ENCODE measurements around the gene GSTT2B.
"Not testable (repeated sequence)": the region's sequence is repeated elsewhere in the genome, so short reads cannot be mapped to it uniquely, and the experiment has no call there.

The GSTT2B gene

GRCh38 chr22:23961084-23961771 is at the start of gene GSTT2B:
Gene GSTT2B (minus strand): TSS chr22:23961195. CDS start chr22:23961131, 64 bp downstream.
- not testable (repeated sequence) for DNase-seq

GRCh38 chr22:24010018-24010391 is 49.0 kb upstream of the GSTT2B start:
- DNase-seq = no peak

DNA sequence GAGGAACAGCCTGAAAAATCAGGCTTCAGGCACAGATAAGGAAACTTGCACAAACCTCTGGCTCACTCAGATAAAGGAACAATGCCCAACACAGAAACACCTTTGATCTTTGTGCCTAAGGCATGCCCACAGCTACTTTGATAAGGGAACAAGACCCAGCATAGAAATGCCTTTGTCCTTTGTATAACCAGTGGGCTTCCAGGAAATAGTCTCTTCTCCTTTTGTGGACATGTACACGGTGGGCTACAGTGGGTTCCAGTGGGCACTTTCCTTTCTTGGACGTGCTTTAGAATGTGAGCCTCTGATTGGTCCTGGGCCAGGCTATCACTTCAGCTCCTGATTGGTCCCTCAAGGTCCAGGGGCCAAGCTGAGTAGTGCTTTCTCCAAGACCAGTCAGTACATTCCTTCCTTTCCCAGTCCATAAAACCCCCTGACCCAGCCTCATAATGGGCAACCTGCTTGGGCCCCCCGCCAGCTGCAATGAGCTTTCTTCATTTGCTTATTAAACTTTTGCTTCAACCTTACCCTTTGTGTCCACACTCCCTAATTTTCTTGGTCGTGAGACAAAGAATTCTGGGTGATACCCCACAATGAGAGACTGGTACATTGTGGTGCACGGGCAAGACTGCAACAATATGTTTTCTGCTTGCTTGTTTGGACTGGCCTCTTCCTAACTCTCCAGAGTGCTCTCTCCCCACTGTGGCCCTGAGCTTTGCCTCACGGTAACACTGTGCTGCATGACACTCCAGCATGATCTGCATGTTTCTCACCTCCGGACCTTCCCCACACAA is 48.4 kb upstream of the GSTT2B start:
- DNase-seq = no peak

- no peak for DNase-seq
Measured at GRCh38 chr22:24008381-24009226, 47.6 kb upstream of the GSTT2B start.

DNA sequence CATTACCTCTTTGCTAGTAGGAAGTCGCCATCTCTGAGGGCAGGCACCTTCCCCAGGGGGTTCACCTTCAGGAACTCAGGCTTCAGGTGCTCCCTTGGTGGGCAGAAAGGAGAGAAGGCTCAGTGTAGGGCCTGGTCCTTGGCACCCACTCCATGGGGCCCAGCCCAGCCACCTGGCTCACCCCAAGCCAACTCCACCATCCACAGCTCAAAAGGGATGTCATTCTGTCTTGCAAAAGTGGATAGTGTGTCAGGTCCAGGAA is 47.0 kb upstream of the GSTT2B start:
- DNase-seq = no peak

DNA sequence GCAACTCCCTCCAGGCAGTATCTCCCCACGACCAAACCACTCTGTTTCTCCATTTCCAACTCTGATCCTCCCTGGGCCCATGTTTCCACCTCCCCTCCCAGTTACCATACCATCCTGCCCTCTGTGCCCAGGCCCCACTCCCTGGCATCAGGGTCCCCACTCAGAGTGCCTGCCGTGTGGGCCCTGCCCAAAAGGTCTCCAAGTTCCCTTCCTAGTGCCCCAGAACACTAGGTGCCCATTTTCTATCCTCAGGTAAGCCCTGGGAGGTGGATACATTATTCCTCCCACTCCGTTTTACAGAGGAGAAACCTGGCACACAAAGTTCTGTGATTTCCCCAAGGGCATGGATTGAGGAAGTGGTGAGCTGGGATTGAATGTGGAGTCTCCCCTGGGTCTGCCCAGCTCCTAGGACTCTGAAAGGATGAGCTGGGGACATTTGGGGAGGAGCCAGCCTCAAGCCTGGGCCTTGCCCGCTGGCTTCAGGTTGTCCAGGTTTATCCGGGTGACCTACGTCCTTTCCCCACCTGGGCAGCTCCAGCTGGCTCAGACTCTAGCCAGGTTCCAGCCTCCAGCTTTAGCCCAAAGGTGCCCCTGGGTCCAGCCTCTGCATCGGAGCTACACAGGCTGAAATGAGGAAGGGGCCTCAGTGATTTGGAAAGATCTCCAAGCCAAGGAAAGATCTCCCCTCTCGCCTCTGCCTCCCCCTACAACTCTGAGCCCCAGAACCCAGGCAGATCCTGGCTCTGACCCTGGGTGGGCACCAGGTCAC is 46.4 kb upstream of the GSTT2B start:
- DNase-seq = no peak

DNA sequence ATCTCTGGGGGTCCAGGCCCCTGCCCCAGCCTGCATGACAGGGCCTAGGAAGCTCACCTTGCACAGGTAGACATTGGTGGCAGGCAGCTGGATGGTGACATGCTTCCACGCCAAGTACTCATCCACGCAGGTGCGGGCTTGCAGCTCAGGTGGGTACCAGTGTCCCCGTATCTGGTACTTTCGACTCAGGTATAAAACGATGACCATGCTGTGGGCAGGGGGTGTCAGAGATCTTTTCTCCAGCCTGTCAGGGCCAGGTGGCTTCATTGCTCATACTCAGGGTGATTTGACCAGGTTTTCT is 45.9 kb upstream of the GSTT2B start:
- DNase-seq = no peak

DNA sequence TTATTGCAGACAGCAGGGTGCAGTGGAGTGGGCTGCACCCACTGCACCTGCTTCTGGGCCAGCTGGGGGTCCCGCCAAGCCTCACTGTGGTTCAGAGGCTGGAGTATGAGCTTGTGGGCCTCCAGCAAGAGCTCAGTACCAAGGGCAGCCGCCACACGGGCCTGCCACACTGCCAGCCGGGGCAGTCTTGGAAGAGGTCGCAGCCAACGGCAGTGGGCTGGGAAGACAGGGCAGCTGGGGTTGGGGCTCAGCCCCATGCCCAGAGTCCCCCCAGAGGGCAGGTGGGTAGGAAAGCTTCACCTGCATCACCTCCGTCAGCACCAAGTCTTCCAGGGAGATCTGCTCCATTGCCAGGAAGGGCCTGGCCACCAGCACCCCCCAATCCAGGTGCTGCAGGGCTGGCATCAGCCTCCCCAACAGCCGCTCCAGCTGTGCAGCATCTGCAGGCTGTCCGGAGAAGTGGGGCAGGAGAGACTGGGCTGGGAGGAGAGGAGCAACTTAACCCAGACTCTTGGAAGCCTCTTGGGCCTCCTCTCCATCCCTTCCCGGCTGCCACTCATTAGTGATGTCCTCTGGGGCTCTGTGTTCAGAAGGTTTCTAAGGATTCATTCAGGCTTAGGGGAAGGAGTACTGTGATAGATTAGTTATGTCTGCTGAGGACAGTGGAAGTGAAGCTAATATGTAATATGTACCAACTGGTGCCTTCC is 45.4 kb upstream of the GSTT2B start:
- no peak for DNase-seq

- DNase-seq = no peak
Measured at GRCh38 chr22:24005201-24005600, 44.2 kb upstream of the GSTT2B start, which contains the start of gene GSTT4. Gene GSTT4 (minus strand): TSS chr22:24005453. CDS start chr22:24005356, 97 bp downstream.

GRCh38 chr22:24003887-24004286 is 42.9 kb upstream of the GSTT2B start:
- DNase-seq = no peak

GRCh38 chr22:24002851-24003250 is 41.9 kb upstream of the GSTT2B start:
- DNase-seq = no peak

GRCh38 chr22:24002272-24002671 is 41.3 kb upstream of the GSTT2B start:
- no peak for DNase-seq

GRCh38 chr22:24001314-24001713 is 40.3 kb upstream of the GSTT2B start:
- DNase-seq = no peak

GRCh38 chr22:23999779-24000178 is 38.8 kb upstream of the GSTT2B start:
- not testable (repeated sequence) for DNase-seq

DNA sequence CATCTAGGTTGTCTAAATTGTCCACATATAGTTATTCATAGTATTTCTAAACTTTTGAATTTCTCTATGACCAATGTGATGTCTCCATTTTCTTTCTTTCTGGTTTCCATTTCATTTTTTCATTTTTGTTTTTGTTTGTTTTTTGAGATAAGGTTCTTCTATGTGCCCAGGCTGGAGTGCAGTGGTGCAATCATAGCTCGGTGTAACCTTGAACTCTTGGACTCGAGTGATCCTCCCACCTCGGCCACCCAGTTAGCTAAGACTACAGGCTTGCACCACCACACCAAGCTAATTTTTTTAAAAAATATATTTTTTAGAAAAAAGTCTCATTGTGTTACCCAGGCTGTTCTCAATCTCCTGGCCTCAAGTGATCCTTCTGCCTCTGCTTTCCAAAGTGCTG is 36.1 kb upstream of the GSTT2B start:
- no peak for DNase-seq

- DNase-seq = not testable (repeated sequence)
Measured at GRCh38 chr22:23993581-23994177, 32.7 kb upstream of the GSTT2B start.

GRCh38 chr22:23993080-23993479 is 32.1 kb upstream of the GSTT2B start:
- not testable (repeated sequence) for DNase-seq

DNA sequence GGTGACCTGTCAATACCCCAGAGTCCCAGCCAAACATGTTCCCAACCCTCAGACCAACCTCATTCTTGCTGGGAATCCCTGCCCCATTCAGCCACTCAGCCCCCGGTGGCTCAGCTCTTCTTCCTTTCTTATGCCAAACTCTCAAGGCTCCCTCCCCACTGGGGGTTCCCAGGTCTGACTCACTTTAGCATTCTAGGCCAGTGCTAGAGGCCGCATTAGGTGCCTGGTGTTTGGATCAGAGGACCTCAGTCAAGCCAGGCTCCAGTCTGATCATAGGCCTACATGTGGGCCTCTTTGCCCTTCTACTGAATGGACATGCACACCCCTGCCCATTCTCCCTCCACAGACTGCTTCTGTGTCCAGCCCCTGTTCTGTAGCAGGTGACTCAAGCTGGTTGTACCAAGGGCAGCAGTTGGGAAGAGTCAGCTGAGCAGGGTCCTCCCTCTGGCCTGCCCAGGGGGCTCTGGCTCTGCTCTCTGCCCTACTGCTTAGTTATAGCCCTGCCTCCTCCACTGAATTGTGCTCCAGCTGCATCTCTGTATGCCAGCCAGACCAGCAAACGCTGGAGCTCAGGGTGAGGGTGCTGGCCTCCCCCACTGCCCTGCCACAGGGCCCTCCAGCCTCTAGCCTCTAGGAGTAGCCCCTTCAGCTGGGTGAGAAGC is 28.7 kb upstream of the GSTT2B start:
- DNase-seq = not testable (repeated sequence)

GRCh38 chr22:23986538-23987178 is 25.7 kb upstream of the GSTT2B start:
- DNase-seq = not testable (repeated sequence)

DNA sequence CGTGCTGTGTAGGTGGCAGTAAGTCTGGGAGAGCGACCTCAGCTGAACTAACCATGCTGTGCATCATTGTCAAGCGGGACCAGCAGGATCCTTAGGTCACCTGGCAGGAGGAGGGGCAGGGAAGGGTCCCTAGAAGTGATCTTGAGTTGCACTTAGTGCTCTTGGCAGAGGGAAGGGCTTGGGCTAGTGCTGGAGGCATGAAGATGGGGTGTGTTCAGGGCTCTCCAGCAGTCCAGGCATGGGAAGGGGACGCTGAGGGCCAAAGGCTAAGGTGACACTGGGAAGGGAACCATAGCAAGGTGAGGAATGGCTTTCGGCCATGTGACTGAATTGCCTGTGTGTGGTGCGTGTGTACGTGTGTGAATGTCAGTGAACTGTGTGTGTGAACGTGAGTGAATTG is 25.1 kb upstream of the GSTT2B start:
- not testable (repeated sequence) for DNase-seq

GRCh38 chr22:23984430-23984829 is 23.4 kb upstream of the GSTT2B start:
- DNase-seq = no peak

Data from GOT3 (cell line).